Aorta (tissue), 5 donors: ENCODE measurements around the gene ZNF691. TPM values are rescaled to one million over a fixed set of nuclear protein-coding genes. Genes with fewer than 3 reads are reported as not detected.
"Not testable (repeated sequence)": the region's sequence is repeated elsewhere in the genome, so short reads cannot be mapped to it uniquely, and the experiment has no call there.

Experiments
- ATAC-seq: fragments of 200-7000 bp; cut with Tn5 transposase; one replicate; pipeline ENCODE4 v1.9.1; 2022; ENCODE audit warnings: moderate library complexity; ENCODE audit not compliant: low FRiP score
- DNase-seq, 2 donors: peaks; one replicate each; pipeline ENCODE4 v3.0.0-alpha.2; 2020
- H3K27ac ChIP-seq, 2 donors: one replicate each; pipeline ENCODE4 v1.5.1; 2013; ENCODE audit warnings: low read length in 2 of 2, mild to moderate bottlenecking in 2 of 2, moderate library complexity in 2 of 2, control low read depth in 1 of 2, inconsistent platforms in 1 of 2, low read depth in 1 of 2
- H3K27me3 ChIP-seq, 2 donors: one replicate each; pipeline ENCODE4 v1.6.1; 2013; ENCODE audit warnings: control low read depth in 1 of 2, low read length in 1 of 2, mild to moderate bottlenecking in 1 of 2, moderate library complexity in 1 of 2; ENCODE audit not compliant: insufficient read depth in 2 of 2, control insufficient read depth in 1 of 2
- H3K36me3 ChIP-seq, 2 donors: one replicate each; pipeline ENCODE4 v1.6.1; 2013; ENCODE audit warnings: control low read depth in 1 of 2, low read length in 1 of 2, mild to moderate bottlenecking in 1 of 2; ENCODE audit not compliant: insufficient read depth in 2 of 2, control insufficient read depth in 1 of 2
- H3K4me1 ChIP-seq, 2 donors: one replicate each; pipeline ENCODE4 v1.6.1; 2013; ENCODE audit warnings: low read length in 2 of 2, control low read depth in 1 of 2, mild to moderate bottlenecking in 1 of 2, moderate library complexity in 1 of 2; ENCODE audit not compliant: insufficient read depth in 2 of 2, control insufficient read depth in 1 of 2
- H3K4me3 ChIP-seq, 2 donors: one replicate each; pipeline ENCODE4 v1.5.1; 2013; ENCODE audit warnings: low read length in 2 of 2, control low read depth in 1 of 2, mild to moderate bottlenecking in 1 of 2
- H3K9me3 ChIP-seq: one replicate; pipeline ENCODE4 v1.6.1; 2013; ENCODE audit warnings: mild to moderate bottlenecking, low read length; ENCODE audit not compliant: control insufficient read depth
- WGBS, 2 donors: extraction: QIAGEN DNeasy Blood & Tissue Kit; methylation state at CpG; one replicate each; pipeline ENCODE4 v1.1.7; 2013; 5-methylcytosine and 5-hydroxymethylcytosine counted together
- intact Hi-C, 2 donors: fragments of 100-400 bp; cut with DNase I; formaldehyde crosslinking; loops; one replicate each; pipeline versions ENCODE4 v1.14.2 to v1.15.0; 2022
- long read RNA-seq, 2 donors: library from polyadenylated mRNA; unstranded; transcript quantifications; one replicate each; pipeline ENCODE4 v2.0.0, GENCODE V29; 2020 to 2021
- polyA plus RNA-seq, 2 donors: library from polyadenylated mRNA; stranded (reverse); fragments of 200-250 nt; gene quantifications; one replicate each; pipeline ENCODE4 v1.2.3, GENCODE V29; 2013
- total RNA-seq, 2 donors: library from RNA; stranded (reverse); fragmentation: NEBNext Ultra II Directional; extraction: Animal tissue kit (Norgen Biotek cat#: 25700); gene quantifications; one replicate each; pipeline ENCODE4 v1.2.1, GENCODE V29; 2021
- donor health status: healthy with polysubstance abuse.
- donor health status: Bipolar disorder and iron deficiency.
- donor health status: DM: no; HTN: no; CAD: no.
- donor health status: DM: no; HTN: no; CAD: no.
- donor health status: DM: yes; HTN: yes; CAD: no.

The ZNF691 gene
- total RNA-seq, result 1 to 10 TPM; 5.4 to 9.8 TPM
- 10 to 100 TPM in 1 of 2 donors, 1 to 10 TPM in 1; 7.4 to 10.4 TPM for polyA plus RNA-seq
- long read RNA-seq, donor 1, transcript ZNF691-206 (2 exons, 1,577 nt), result major isoform, 21 of 34 reads
- long read RNA-seq, donor 1, transcript ZNF691-201 (4 exons, 1,910 nt), result minor isoform, 5 of 34 reads
- long read RNA-seq, donor 1, partial matches to known transcripts, result 4 of 34 reads
- long read RNA-seq, donor 1, other reads (novel, unspliced or antisense), result 2 of 34 reads
- long read RNA-seq, donor 2, partial matches to known transcripts, result 0 of 9 reads
- long read RNA-seq, donor 2, other reads (novel, unspliced or antisense), result 1 of 9 reads

GRCh38 chr1:42846257-42847110, at the start of gene ZNF691:
TSS of gene ZNF691 (plus strand) at chr1:42846613. CDS start at chr1:42849659, 3,046 bp downstream.
- Histone ChIP-seq H3K4me1 (peaks cover 0 to 2% of the 10 kb centered on the region in 2 donors), H3K4me3 (peak within 1 kb of the TSS; percentile 81 to 96), H3K36me3 (peaks cover 0 to 1% of the 10 kb centered on the region in 2 donors), H3K27ac (no peak within 1 kb of the TSS), H3K27me3 (no peaks in the 10 kb centered on the region), H3K9me3 (no peaks in the 10 kb centered on the region)
- intact Hi-C loops, result loop anchor here (1.0 to 10.0 kb wide), 3 partner anchors 82 to 326 kb away; partner anchors contain the start of genes C1orf50 (in 1 of the 2), CFAP57 (in 1 of the 2), EBNA1BP2 (in 1 of the 2) and P3H1 (in 1 of the 2)
- peak; percentile 94 to 97 for DNase-seq
- ATAC-seq, result peak; percentile 99
- WGBS, 2 donors, result 1% methylated on average over 50 of the region's 50 CpGs

GRCh38 chr1:42797414-42797813, 49.0 kb upstream of the ZNF691 start:
- H3K36me3 ChIP-seq, result no peaks in the 10 kb centered on the region
- H3K9me3 ChIP-seq, result no peaks in the 10 kb centered on the region
- H3K27ac ChIP-seq, result no peak overlapping the region
- DNase-seq (no peak), ATAC-seq (no peak)
- intact Hi-C loops, result no loop called here
- no peak overlapping the region for H3K4me3 ChIP-seq
- 77 to 86% methylated on average over 3 of the region's 3 CpGs for WGBS, 2 donors
- no peaks in the 10 kb centered on the region for H3K4me1 ChIP-seq
- no peaks in the 10 kb centered on the region for H3K27me3 ChIP-seq

GRCh38 chr1:42797979-42798378, 48.4 kb upstream of the ZNF691 start:
- H3K4me3 ChIP-seq, result no peak overlapping the region
- H3K36me3 ChIP-seq, result no peaks in the 10 kb centered on the region
- WGBS, 2 donors, result 87 to 89% methylated on average over 5 of the region's 5 CpGs
- no peaks in the 10 kb centered on the region for H3K27me3 ChIP-seq
- DNase-seq (no peak), ATAC-seq (no peak)
- H3K4me1 ChIP-seq, result no peaks in the 10 kb centered on the region
- H3K27ac ChIP-seq, result no peak overlapping the region
- intact Hi-C loops, result no loop called here
- no peaks in the 10 kb centered on the region for H3K9me3 ChIP-seq

- DNase-seq (no peak), ATAC-seq (peak; percentile 54)
- H3K27ac ChIP-seq, result no peak overlapping the region
- H3K27me3 ChIP-seq, result no peaks in the 10 kb centered on the region
- intact Hi-C loops, result no loop called here
- no peak overlapping the region for H3K4me3 ChIP-seq
- H3K4me1 ChIP-seq, result no peaks in the 10 kb centered on the region
- no peaks in the 10 kb centered on the region for H3K36me3 ChIP-seq
- 83% methylated on average over 8 of the region's 8 CpGs for WGBS, 2 donors
- no peaks in the 10 kb centered on the region for H3K9me3 ChIP-seq
Observed at GRCh38 chr1:42801832-42802473, 44.5 kb upstream of the ZNF691 start.

GRCh38 chr1:42806171-42806570, 40.2 kb upstream of the ZNF691 start:
- H3K4me1 ChIP-seq, result no peaks in the 10 kb centered on the region
- H3K4me3 ChIP-seq, result no peak overlapping the region
- intact Hi-C loops, result no loop called here
- DNase-seq (no peak), ATAC-seq (no peak)
- no peaks in the 10 kb centered on the region for H3K27me3 ChIP-seq
- H3K36me3 ChIP-seq, result no peaks in the 10 kb centered on the region
- no peak overlapping the region for H3K27ac ChIP-seq
- no peaks in the 10 kb centered on the region for H3K9me3 ChIP-seq

GRCh38 chr1:42806593-42806992, 39.8 kb upstream of the ZNF691 start:
- no peak overlapping the region for H3K4me3 ChIP-seq
- DNase-seq, result no peak
- WGBS, 2 donors, result 84 to 88% methylated on average over 5 of the region's 5 CpGs
- no peaks in the 10 kb centered on the region for H3K9me3 ChIP-seq
- no peaks in the 10 kb centered on the region for H3K4me1 ChIP-seq
- no peaks in the 10 kb centered on the region for H3K27me3 ChIP-seq
- intact Hi-C loops, result no loop called here
- no peak for ATAC-seq
- H3K27ac ChIP-seq, result no peak overlapping the region
- no peaks in the 10 kb centered on the region for H3K36me3 ChIP-seq

- DNase-seq (no peak), ATAC-seq (no peak)
- H3K9me3 ChIP-seq, result no peaks in the 10 kb centered on the region
- H3K27ac ChIP-seq, result no peak overlapping the region
- no peaks in the 10 kb centered on the region for H3K27me3 ChIP-seq
- no peaks in the 10 kb centered on the region for H3K4me1 ChIP-seq
- no peak overlapping the region for H3K4me3 ChIP-seq
- intact Hi-C loops, result no loop called here
- H3K36me3 ChIP-seq, result no peaks in the 10 kb centered on the region
Observed at GRCh38 chr1:42807056-42807668, 39.3 kb upstream of the ZNF691 start.

- intact Hi-C loops, result loop anchor here in 1 of 2 donors (5.0 kb wide), 1 partner anchor 48 kb away; the partner anchor contains the start of genes C1orf50 and P3H1
- WGBS, 2 donors, result 75 to 97% methylated on average over 2 to 3 of the region's 3 CpGs
Observed at GRCh38 chr1:42814815-42815214, 31.6 kb upstream of the ZNF691 start.

More at GRCh38 chr1:42814815-42815214, 31.6 kb upstream of the ZNF691 start:
- H3K4me1 ChIP-seq, H3K4me3 ChIP-seq, H3K9me3 ChIP-seq, H3K27me3 ChIP-seq, H3K36me3 ChIP-seq, DNase-seq, H3K27ac ChIP-seq, ATAC-seq: not testable (repeated sequence)
